ENCODE measurements around the gene SLX4IP.

Gene SLX4IP

DNA sequence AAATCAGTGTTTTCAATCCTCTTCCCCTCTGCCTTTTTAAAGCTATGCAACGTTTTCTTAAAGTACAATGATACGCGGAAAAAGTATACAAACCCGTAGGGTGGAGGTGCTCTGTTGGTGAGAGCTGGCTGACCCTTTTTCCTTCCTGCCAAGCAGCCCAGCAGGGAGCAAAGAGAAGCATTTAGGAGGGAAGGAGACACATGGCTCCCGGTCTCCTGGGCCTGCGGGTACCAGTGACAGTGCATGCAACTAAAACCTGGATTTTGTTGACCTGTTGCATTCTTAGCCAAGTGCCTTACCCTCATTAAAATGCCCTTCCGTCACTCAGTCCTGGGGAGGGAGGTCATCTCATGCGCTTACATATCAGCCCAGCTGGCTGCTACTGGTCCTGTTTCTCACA is 87.2 kb downstream of the SLX4IP start:
- H2AFZ ChIP-seq, result no peak overlapping the region
- TF ChIP-seq, protein P1, sequence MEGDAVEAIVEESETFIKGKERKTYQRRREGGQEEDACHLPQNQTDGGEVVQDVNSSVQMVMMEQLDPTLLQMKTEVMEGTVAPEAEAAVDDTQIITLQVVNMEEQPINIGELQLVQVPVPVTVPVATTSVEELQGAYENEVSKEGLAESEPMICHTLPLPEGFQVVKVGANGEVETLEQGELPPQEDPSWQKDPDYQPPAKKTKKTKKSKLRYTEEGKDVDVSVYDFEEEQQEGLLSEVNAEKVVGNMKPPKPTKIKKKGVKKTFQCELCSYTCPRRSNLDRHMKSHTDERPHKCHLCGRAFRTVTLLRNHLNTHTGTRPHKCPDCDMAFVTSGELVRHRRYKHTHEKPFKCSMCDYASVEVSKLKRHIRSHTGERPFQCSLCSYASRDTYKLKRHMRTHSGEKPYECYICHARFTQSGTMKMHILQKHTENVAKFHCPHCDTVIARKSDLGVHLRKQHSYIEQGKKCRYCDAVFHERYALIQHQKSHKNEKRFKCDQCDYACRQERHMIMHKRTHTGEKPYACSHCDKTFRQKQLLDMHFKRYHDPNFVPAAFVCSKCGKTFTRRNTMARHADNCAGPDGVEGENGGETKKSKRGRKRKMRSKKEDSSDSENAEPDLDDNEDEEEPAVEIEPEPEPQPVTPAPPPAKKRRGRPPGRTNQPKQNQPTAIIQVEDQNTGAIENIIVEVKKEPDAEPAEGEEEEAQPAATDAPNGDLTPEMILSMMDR (IDR thresholded peaks at IDR 0.05), result no peak
- H3K27ac ChIP-seq, result no peak overlapping the region
- no peaks in the 10 kb centered on the region for H3K27me3 ChIP-seq (ENCODE audit: control insufficient read depth, insufficient read depth, low read length)
- no peaks in the 10 kb centered on the region for H3K9me3 ChIP-seq (ENCODE audit: control insufficient read depth, low read length)
- H3K4me2 ChIP-seq (ENCODE audit: low read length), result no peak overlapping the region
- peaks cover 20% of the 10 kb centered on the region for H3K79me2 ChIP-seq
- H3K4me1 ChIP-seq, result no peaks in the 10 kb centered on the region
- no peaks in the 10 kb centered on the region for H3K36me3 ChIP-seq (ENCODE audit: control insufficient read depth, insufficient read depth, low read length)
- no peak overlapping the region for H3K9ac ChIP-seq
- no peak overlapping the region for H3K4me3 ChIP-seq (ENCODE audit: low read depth, low read length)

DNA sequence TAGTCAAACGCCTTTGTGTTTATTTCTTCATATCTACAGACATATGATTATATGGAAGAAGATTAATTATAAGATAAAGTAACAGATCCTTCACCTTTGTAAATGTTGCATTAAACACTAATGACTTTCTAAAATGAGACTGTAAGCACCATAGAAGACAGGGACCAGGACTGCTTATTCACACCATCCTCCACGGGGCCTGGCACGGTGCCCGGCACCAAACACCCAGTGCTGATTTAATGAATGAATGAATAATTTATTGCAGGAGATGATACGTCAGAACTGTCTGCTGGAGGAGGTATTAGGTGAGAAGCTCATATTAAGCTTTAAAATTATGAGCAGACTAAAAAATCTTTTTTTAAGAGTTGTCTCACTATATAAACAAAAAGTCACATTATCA is 88.3 kb downstream of the SLX4IP start:
- H2AFZ ChIP-seq, result no peak overlapping the region
- H3K9me3 ChIP-seq (ENCODE audit: control insufficient read depth, low read length), result no peaks in the 10 kb centered on the region
- H3K27me3 ChIP-seq (ENCODE audit: control insufficient read depth, insufficient read depth, low read length), result no peaks in the 10 kb centered on the region
- no peak overlapping the region for H3K4me3 ChIP-seq (ENCODE audit: low read depth, low read length)
- TF ChIP-seq, protein P1 (IDR thresholded peaks at IDR 0.05), result no peak
- H3K4me2 ChIP-seq (ENCODE audit: low read length), result no peak overlapping the region
- H3K36me3 ChIP-seq (ENCODE audit: control insufficient read depth, insufficient read depth, low read length), result no peaks in the 10 kb centered on the region
- peaks cover 17% of the 10 kb centered on the region for H3K79me2 ChIP-seq
- H3K27ac ChIP-seq, result no peak overlapping the region
- no peak overlapping the region for H3K9ac ChIP-seq
- no peaks in the 10 kb centered on the region for H3K4me1 ChIP-seq

DNA sequence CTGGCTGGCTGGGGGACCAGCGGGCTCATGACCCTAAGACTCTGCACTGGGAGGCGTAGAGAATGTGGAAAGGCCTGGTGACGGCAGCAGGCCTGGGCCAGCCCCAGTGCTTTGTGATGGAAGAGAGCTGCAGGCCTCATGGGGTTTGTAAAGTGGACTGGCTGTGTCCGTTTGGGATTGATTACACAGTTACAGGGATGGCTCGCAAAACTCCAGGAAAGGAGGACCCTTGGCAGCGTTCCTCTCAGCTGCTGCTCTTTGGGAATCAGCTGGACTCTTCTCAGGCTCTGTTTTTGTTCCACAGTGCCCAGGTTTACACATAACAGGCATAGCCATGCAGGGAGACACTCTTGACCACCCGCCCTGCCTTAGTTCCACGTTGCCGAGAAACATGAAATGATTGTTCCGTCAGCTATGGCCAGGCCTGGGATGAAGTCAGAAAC is 89.0 kb downstream of the SLX4IP start:
- H3K4me1 ChIP-seq, result no peaks in the 10 kb centered on the region
- H3K27me3 ChIP-seq (ENCODE audit: control insufficient read depth, insufficient read depth, low read length), result no peaks in the 10 kb centered on the region
- no peak overlapping the region for H3K4me2 ChIP-seq (ENCODE audit: low read length)
- H3K79me2 ChIP-seq, result peaks cover 17% of the 10 kb centered on the region
- H3K9ac ChIP-seq, result no peak overlapping the region
- no peak overlapping the region for H3K4me3 ChIP-seq (ENCODE audit: low read depth, low read length)
- TF ChIP-seq, protein P1 (IDR thresholded peaks at IDR 0.05), result no peak
- H3K9me3 ChIP-seq (ENCODE audit: control insufficient read depth, low read length), result no peaks in the 10 kb centered on the region
- no peak overlapping the region for H2AFZ ChIP-seq
- no peaks in the 10 kb centered on the region for H3K36me3 ChIP-seq (ENCODE audit: control insufficient read depth, insufficient read depth, low read length)
- H3K27ac ChIP-seq, result no peak overlapping the region

DNA sequence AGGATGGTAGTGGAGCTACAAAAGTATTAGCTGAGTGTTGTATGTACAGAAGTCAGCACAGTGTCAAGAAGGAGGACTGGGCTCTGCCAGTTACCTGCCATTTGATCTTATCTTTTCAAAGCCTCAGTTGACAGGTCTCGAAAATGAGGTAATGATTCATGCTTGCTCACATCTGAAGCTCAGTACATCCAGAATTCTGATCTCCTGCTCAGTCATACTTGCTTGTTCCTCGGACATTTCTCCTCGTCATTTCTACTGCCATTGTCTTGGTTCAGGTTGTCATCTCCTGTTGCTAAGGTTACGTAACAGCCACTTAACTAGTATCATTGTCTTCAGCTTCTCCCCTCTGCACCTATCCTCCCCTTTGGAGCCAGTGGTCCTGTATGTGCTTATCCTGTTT is 89.5 kb downstream of the SLX4IP start:
- no peak overlapping the region for H3K4me3 ChIP-seq (ENCODE audit: low read depth, low read length)
- peaks cover 17% of the 10 kb centered on the region for H3K79me2 ChIP-seq
- H3K27me3 ChIP-seq (ENCODE audit: control insufficient read depth, insufficient read depth, low read length), result no peaks in the 10 kb centered on the region
- H2AFZ ChIP-seq, result no peak overlapping the region
- TF ChIP-seq, protein P1 (IDR thresholded peaks at IDR 0.05), result no peak
- H3K9ac ChIP-seq, result no peak overlapping the region
- H3K27ac ChIP-seq, result no peak overlapping the region
- H3K9me3 ChIP-seq (ENCODE audit: control insufficient read depth, low read length), result no peaks in the 10 kb centered on the region
- no peaks in the 10 kb centered on the region for H3K36me3 ChIP-seq (ENCODE audit: control insufficient read depth, insufficient read depth, low read length)
- no peak overlapping the region for H3K4me2 ChIP-seq (ENCODE audit: low read length)
- no peaks in the 10 kb centered on the region for H3K4me1 ChIP-seq

DNA sequence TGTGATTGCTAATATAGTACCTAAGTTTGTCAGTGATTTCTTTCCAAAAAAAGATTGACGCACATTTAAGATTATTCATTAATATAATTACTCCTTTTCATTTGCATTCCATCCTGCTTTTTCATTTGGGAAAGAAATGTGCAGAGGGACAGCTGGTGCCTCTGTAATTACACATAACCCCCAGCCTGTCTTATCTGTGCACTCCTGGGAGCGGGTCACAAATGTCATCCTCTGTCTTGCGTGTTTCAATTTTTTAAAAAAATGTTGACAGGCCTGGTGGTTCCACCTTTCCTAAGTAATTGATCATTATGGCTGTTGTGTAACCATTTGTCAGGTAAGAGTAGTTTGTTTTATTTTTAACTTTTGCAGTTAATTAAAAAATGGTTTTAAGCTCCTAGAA is 92.7 kb downstream of the SLX4IP start:
- no peak overlapping the region for H3K9ac ChIP-seq
- TF ChIP-seq, protein P1 (IDR thresholded peaks at IDR 0.05), result no peak
- no peak overlapping the region for H2AFZ ChIP-seq
- H3K36me3 ChIP-seq (ENCODE audit: control insufficient read depth, insufficient read depth, low read length), result no peaks in the 10 kb centered on the region
- H3K27me3 ChIP-seq (ENCODE audit: control insufficient read depth, insufficient read depth, low read length), result no peaks in the 10 kb centered on the region
- no peak overlapping the region for H3K27ac ChIP-seq
- H3K79me2 ChIP-seq, result peaks cover 6% of the 10 kb centered on the region
- H3K4me2 ChIP-seq (ENCODE audit: low read length), result no peak overlapping the region
- no peaks in the 10 kb centered on the region for H3K4me1 ChIP-seq
- H3K9me3 ChIP-seq (ENCODE audit: control insufficient read depth, low read length), result no peaks in the 10 kb centered on the region
- no peak overlapping the region for H3K4me3 ChIP-seq (ENCODE audit: low read depth, low read length)
